Endothelial cell (in vitro differentiated cells): ENCODE measurements around the gene MVK. TPM values are rescaled to one million over a fixed set of nuclear protein-coding genes. Genes with fewer than 3 reads are reported as not detected.

Source experiments
- DNase-seq: peaks from one replicate; pipeline ENCODE4 v3.0.0; 2021; ENCODE audit warnings: low spot score
- H3K27ac Mint-ChIP-seq: one replicate; pipeline ENCODE4 v1.8.0; 2021; ENCODE audit warnings: mixed read lengths, inconsistent platforms; ENCODE audit not compliant: unreplicated experiment
- H3K27me3 Mint-ChIP-seq: one replicate; pipeline ENCODE4 v1.8.0; 2021; ENCODE audit warnings: mild to moderate bottlenecking, moderate library complexity, mixed read lengths, inconsistent platforms; ENCODE audit not compliant: unreplicated experiment
- H3K36me3 Mint-ChIP-seq: one replicate; pipeline ENCODE4 v1.8.0; 2021; ENCODE audit warnings: mild to moderate bottlenecking, low read depth, mixed read lengths, inconsistent platforms; ENCODE audit not compliant: unreplicated experiment
- H3K4me1 Mint-ChIP-seq: one replicate; pipeline ENCODE4 v1.8.0; 2021; ENCODE audit warnings: mild to moderate bottlenecking, mixed read lengths, inconsistent platforms; ENCODE audit not compliant: unreplicated experiment
- H3K4me3 Mint-ChIP-seq: one replicate; pipeline ENCODE4 v1.8.0; 2021; ENCODE audit warnings: mild to moderate bottlenecking, mixed read lengths, inconsistent platforms; ENCODE audit not compliant: unreplicated experiment
- H3K9me3 Mint-ChIP-seq: one replicate; pipeline ENCODE4 v1.8.0; 2021; ENCODE audit warnings: mixed read lengths, inconsistent platforms; ENCODE audit not compliant: unreplicated experiment
- total RNA-seq: library from RNA; stranded (reverse); fragmentation: NEBNext Ultra II Directional; extraction: Animal tissue kit (Norgen Biotek cat#: 25700); gene quantifications from one replicate; pipeline ENCODE4 v1.2.1, GENCODE V29; 2021; ENCODE audit not compliant: unreplicated experiment
- TF ChIP-seq, protein P1 (sequence below): fragments of 200-600 bp; sonication (generic); IDR thresholded peaks from one replicate; pipeline ENCODE4 v1.5.0; 2021; ENCODE audit warnings: antibody characterized with exemption; ENCODE audit not compliant: unreplicated experiment

MVK gene
- total RNA-seq, 1 donor from 2014 or later: 40.7 TPM

DNA sequence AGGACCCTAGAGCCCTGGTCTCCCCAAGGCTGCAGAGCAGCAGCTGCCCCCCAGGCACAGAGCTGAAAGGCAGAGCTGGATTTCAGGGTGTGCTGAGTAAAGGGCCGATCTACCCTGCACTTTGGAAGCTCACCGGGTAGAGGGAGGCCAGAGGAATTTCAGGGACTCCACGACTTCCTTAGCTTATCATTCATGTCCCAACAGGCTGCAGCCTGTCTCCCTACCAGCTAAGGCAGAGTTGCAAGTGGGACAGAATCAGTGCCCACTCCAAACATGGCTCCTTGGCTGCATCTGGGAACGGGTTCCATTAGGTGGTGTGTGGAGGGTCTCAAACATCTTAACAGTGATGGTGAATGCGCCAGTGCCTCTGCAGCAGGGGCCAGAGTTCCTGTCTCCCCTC lies 27.8 kb upstream of the MVK start:
- Mint-ChIP-seq H3K4me1 (peaks cover 13% of the 10 kb centered on the region), H3K36me3 (no peaks in the 10 kb centered on the region), H3K9me3 (no peaks in the 10 kb centered on the region), H3K27ac (no peak overlapping the region), H3K4me3 (no peak overlapping the region), H3K27me3 (peaks cover 5% of the 10 kb centered on the region)
- DNase-seq: no peak
- TF ChIP-seq, protein P1, sequence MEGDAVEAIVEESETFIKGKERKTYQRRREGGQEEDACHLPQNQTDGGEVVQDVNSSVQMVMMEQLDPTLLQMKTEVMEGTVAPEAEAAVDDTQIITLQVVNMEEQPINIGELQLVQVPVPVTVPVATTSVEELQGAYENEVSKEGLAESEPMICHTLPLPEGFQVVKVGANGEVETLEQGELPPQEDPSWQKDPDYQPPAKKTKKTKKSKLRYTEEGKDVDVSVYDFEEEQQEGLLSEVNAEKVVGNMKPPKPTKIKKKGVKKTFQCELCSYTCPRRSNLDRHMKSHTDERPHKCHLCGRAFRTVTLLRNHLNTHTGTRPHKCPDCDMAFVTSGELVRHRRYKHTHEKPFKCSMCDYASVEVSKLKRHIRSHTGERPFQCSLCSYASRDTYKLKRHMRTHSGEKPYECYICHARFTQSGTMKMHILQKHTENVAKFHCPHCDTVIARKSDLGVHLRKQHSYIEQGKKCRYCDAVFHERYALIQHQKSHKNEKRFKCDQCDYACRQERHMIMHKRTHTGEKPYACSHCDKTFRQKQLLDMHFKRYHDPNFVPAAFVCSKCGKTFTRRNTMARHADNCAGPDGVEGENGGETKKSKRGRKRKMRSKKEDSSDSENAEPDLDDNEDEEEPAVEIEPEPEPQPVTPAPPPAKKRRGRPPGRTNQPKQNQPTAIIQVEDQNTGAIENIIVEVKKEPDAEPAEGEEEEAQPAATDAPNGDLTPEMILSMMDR: no peak

DNA sequence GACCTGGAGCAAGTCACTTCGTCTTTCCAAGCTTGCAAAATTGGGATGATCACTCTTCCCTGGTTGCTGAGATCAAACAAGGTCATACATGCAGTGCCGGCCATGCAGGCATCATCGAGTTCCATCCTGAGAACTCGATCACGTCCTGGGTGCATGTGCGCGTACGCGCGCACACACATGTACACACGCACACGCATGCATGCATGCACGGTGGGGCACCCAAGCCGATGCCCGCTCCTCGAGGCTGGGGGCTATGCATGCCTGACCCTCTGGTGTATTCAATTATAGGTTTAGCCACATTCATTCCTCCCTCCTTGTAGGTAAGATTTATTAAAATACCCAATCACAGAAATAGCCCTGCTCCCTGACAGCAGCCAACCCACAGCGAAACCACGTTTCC lies 26.3 kb upstream of the MVK start:
- Mint-ChIP-seq H3K9me3 (no peaks in the 10 kb centered on the region), H3K4me1 (peaks cover 13% of the 10 kb centered on the region), H3K27ac (no peak overlapping the region), H3K4me3 (no peak overlapping the region), H3K27me3 (peaks cover 3% of the 10 kb centered on the region), H3K36me3 (no peaks in the 10 kb centered on the region)
- no peak for DNase-seq
- TF ChIP-seq, protein P1: no peak

DNA sequence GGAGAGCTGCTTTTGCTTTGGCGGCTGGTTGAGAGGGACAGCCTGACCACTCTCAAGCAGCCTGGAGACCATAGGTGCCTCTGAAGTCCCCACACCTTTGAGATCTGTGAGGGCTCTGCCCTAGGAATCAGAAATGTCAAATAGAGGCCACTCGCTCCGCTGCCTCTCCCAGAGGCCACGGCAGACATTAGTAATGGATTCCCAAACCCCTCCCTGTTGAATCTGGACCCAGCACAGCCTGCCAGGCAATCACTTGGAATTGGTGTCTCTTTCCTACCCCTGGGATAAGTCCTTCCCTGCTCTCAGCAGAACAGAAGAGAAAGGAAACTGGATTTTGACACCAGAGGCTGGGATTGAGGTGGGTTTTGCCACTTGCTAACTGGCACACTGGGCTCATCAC lies 25.3 kb upstream of the MVK start:
- TF ChIP-seq, protein P1: no peak
- Mint-ChIP-seq H3K9me3 (no peaks in the 10 kb centered on the region), H3K4me3 (no peak overlapping the region), H3K4me1 (peaks cover 13% of the 10 kb centered on the region), H3K27ac (no peak overlapping the region), H3K27me3 (peaks cover 3% of the 10 kb centered on the region), H3K36me3 (no peaks in the 10 kb centered on the region)
- no peak for DNase-seq

DNA sequence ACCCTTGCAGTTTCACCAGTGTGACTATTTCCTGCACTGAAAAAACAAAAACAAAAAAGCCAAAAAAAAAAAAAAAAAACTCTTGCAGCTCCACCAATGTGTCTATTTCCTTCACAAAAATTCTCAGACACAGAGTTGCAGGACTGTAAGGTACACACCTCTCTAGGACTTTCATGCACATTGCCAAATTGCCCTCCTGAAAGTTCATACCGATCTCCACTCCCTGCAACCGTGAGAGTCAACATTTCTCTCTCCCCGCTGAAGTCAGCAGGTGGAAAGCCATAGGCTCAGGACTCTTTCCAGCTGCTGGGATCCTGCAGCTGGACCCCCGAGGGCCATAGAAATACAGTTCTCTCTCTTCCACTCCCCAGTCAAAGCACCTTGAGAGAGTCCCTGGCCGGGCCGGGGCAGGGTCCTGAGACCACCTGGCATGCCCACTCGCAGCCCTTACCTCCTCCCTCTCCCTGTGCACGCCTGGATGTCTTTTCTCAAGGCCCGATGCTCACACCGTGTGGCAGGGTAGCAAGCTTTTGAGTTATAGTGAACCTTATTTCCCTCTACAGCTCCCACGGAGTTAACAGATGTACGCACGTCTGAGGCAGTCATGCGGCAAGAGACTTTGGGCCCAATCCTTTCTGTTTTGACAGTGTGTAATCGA lies 23.9 kb upstream of the MVK start:
- TF ChIP-seq, protein P1: no peak
- no peaks in the 10 kb centered on the region for H3K9me3 Mint-ChIP-seq

DNA sequence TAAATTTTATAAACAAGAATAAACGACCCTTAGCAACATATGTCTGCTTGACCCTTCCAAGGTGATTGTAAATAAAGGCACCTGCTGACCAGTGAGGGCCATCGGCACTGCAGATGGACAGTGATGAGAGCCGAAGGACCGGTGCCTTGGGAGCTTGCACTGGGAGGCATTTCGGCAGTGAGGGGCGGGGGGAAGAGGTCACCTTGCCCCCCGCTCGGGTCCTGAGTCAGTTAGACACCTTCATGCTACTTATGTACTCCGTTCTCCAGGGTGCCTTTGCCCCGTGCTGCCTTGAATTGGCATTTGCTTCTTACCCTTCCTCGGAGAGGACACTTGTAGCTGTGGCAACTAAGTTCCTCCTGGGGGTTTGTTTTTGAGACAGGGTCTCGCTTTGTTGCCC lies 23.3 kb upstream of the MVK start:
- H3K4me1 Mint-ChIP-seq: peaks cover 7% of the 10 kb centered on the region
- H3K27me3 Mint-ChIP-seq: peaks cover 2% of the 10 kb centered on the region
- no peak for DNase-seq
- H3K36me3 Mint-ChIP-seq: no peaks in the 10 kb centered on the region
- TF ChIP-seq, protein P1: no peak
- H3K4me3 Mint-ChIP-seq: no peak overlapping the region
- no peaks in the 10 kb centered on the region for H3K9me3 Mint-ChIP-seq
- H3K27ac Mint-ChIP-seq: no peak overlapping the region

More for the DNA sequence above, 23.9 kb upstream of the MVK start:
- Mint-ChIP-seq H3K27me3 (peaks cover 3% of the 10 kb centered on the region), H3K4me1 (peaks cover 10% of the 10 kb centered on the region), H3K27ac (no peak overlapping the region), H3K4me3 (no peak overlapping the region), H3K36me3 (no peaks in the 10 kb centered on the region)
- no peak for DNase-seq
